LNCAP (cell line): Measurements from ENCODE around the gene COL6A2.

Experiments used
- TF ChIP-seq, protein P1 (sequence below): fragments of 450-650 bp; IDR thresholded peaks from 2 replicates; pipeline ENCODE4 v1.5.1; 2017; ENCODE audit warnings: mild to moderate bottlenecking

Gene COL6A2

DNA sequence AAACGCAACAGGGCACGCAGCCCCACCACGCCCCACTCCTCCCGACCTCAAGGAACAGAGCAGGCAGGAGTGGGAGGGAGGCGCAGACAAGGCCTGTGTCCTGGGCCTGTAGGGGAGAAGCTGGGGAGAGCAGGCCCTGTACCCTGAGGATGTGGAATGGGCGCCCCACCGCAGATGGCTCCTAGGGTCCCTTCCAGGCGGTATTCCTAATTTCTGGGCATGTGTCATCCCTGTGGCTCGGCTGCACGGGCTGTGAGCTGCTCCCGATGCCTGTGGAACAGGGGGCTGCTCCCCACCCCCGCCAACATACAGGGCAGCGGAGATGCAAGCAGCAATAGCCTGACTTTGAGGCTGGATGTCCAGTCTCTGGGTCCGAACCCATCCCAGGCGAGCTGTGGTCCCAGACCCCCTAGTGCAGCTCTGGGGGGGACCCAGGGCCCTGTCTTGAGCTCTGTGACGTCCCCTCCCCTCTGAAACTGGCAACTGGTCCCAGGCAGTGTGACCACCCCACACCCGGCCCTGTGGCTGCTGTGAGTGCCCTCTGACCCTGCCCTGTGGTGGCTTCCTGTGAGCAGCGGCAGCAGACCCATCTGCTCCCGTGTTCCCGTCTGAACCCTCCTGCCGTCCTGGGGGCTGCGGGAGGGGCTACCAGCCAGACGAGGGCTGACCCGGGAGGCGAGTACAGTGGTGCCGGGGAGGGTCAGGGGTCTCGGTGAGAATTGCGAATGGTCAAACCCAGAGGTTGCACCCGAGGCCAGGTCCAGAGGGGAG is 13.9 kb upstream of the COL6A2 start:
- TF ChIP-seq, protein P1, sequence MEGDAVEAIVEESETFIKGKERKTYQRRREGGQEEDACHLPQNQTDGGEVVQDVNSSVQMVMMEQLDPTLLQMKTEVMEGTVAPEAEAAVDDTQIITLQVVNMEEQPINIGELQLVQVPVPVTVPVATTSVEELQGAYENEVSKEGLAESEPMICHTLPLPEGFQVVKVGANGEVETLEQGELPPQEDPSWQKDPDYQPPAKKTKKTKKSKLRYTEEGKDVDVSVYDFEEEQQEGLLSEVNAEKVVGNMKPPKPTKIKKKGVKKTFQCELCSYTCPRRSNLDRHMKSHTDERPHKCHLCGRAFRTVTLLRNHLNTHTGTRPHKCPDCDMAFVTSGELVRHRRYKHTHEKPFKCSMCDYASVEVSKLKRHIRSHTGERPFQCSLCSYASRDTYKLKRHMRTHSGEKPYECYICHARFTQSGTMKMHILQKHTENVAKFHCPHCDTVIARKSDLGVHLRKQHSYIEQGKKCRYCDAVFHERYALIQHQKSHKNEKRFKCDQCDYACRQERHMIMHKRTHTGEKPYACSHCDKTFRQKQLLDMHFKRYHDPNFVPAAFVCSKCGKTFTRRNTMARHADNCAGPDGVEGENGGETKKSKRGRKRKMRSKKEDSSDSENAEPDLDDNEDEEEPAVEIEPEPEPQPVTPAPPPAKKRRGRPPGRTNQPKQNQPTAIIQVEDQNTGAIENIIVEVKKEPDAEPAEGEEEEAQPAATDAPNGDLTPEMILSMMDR, result no peak

DNA sequence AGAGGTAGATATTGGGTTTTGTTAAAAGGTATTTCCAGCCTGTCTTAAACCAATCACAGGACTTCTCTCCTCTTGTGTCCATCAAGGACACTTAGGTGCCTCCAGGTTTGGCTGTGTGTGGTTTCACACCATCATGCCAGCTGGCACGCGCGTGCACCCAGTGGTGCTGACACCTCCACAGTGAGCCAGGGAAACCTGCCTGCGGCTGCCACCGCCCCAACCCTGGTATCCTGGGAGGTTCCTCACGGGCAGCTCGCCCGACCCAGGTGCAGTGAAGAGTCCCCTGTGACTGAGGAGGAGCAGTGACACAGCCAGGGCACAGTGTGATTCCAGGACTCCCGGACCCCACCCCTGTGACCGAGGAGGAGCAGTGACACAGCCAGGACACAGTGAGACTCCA is 13.2 kb upstream of the COL6A2 start:
- TF ChIP-seq, protein P1, result no peak

DNA sequence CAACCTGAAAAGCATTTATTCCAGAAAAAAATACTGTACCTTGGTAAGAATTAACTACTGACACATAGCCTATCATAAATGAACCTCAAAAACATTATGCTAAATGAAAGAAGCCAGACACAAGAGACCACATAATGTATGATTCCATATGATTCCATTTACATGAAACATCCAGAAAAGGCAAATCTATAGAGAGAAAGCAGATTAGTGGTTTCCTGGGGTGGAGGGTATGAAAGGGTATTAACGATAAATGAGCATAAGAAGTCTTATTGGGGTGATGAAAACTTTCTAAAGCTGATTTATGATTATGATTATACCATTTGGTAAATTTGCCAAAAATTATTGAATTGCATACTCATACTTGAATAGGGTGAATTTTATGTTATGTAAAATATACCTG is 10.3 kb upstream of the COL6A2 start:
- TF ChIP-seq, protein P1, result no peak

DNA sequence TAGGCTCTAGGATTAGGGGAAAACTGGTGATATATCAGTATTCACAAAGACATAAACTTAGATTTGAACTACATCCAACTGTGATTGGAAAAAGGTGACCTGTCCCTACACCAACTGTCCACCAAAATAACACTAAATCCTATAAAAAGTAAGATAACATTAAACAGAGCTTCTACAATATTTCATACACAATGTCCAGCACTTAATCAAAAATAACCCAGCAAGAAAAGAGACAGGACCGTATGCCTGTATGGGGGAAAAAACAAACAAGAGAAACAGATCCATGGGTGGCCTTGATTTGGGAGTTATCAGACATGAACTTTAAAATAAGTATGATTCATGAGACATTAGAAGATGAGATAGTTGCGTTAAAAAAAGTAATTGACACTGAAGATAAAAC is 9.7 kb upstream of the COL6A2 start:
- TF ChIP-seq, protein P1, result no peak

DNA sequence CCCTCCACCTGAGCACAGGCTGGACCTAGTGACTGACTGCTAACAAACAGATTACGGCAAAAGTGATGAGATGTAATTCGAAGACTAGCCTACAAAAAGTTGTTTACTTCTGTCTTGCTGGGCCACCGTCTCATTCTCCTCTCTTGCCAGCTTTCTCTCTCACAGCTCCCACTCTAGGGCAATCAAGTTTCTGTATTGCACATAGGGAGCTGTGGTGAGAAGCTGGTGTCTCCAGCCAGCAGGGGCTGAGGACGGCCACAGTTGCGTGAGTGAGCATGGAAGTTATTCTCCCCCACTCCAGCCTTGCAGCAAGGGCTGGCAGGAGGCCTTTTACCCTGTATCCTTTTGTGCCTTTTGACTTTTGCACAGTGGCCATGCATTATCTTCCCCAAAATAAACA is 8.6 kb upstream of the COL6A2 start:
- TF ChIP-seq, protein P1, result no peak

DNA sequence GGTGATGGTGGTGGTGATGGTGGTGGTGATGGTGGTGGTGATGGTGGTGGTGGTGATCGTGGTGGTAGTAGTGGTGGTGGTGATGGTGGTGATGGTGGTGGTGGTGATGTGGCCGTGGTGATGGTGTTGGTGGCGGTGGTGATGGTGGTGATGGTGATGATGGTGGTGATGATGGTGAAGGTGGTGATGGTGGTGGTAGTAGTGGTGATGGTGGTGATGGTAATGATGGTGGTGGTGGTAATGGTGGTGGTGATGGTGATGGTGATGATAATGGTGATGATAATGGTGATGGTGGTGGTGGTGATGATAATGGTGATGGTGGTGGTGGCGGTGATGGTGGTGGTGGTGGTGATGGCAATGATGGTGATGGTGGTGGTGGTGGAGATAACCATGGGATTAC is 6.8 kb upstream of the COL6A2 start:
- TF ChIP-seq, protein P1, result no peak

DNA sequence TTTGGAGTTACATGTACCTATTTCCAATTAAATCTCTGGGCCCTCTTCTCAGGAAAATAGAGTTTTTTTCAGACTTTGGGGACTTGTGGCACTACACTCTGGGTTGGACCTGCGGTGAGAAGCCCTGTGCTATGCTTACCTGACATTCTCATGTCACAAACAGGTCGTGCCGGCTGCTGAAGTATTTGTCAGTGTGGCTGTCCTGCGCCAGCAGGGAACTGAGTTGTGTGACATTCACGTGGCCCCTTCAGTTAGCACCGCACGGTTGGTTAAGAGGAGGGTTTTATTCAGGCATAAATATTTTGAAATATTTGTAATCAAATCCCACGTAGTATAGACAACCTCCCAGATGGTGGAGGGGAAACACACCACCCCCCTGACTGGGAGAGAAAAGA is 6.3 kb upstream of the COL6A2 start:
- TF ChIP-seq, protein P1, result no peak
